HCT116 (cell line): ENCODE data around the gene RC3H1. TPM values are rescaled to one million over a fixed set of nuclear protein-coding genes. Genes with fewer than 3 reads are reported as not detected.

Source experiments
- ATAC-seq: fragments of 200-7000 bp; cut with Tn5 transposase; 2 replicates; pipeline ENCODE4 v1.9.1; 2020; ENCODE audit warnings: mild to moderate bottlenecking, moderate library complexity
- BruUV-seq: library from RNA; stranded (reverse); fragments of 400-500 nt; replicated peaks from 2 replicates; lab custom pipeline; 2021; lab: Mats Ljungman, UMichigan
- CTCF ChIA-PET: fragments of 300-600 bp; sonication (Branson Sonifier 250); formaldehyde crosslinking; loops from one replicate; lab custom pipeline; 2021; ENCODE audit warnings: antibody characterized with exemption; lab: Charles Lee
- POLR2A ChIA-PET: fragments of 300-600, 350-600 bp; sonication (Branson Sonifier 250); formaldehyde crosslinking; loops from one replicate; lab custom pipeline; 2021; ENCODE audit warnings: antibody characterized with exemption; lab: Charles Lee
- RAD21 ChIA-PET, 2 experiments: fragments of 300-600 bp; sonication (Branson Sonifier 250); formaldehyde crosslinking; loops; one replicate each; lab custom pipeline; 2023; ENCODE audit warnings: low total read pairs in 2 of 2; ENCODE audit not compliant: uncharacterized antibody in 2 of 2, unreplicated experiment in 2 of 2, low non-redundant PET in 1 of 2; lab: Charles Lee
- DNase-seq: peaks from one replicate; pipeline ENCODE4 v3.0.0-alpha.2; 2010; ENCODE audit warnings: low read depth, low spot score
- H2AFZ ChIP-seq: fragments of 200-600 bp; shearing (Covaris generic), sonication (generic); 2 replicates; pipeline ENCODE4 v1.6.1; 2017; ENCODE audit warnings: low read depth, mixed run types, mixed read lengths, antibody characterized with exemption, low read length; ENCODE audit not compliant: poor library complexity, severe bottlenecking
- H3K27ac ChIP-seq: 2 replicates; pipeline ENCODE4 v1.5.1; 2012; ENCODE audit warnings: low read depth, low read length
- H3K27me3 ChIP-seq: fragments of 200-600 bp; sonication (generic); 2 replicates; pipeline ENCODE4 v1.6.1; 2016; ENCODE audit warnings: mixed run types, low read length, mixed read lengths; ENCODE audit not compliant: insufficient read depth
- H3K36me3 ChIP-seq, 2 experiments: fragments of 200-500 bp in 1 of 2; fragments of 200-600 bp in 1 of 2; sonication (Bioruptor generic) in 1 of 2; sonication (generic) in 1 of 2; 2 replicates each; pipeline versions ENCODE4 v1.5.1 to v1.6.1; 2014 to 2016; ENCODE audit warnings: low read length in 2 of 2, inconsistent platforms in 1 of 2, mixed read lengths in 1 of 2, mixed run types in 1 of 2; ENCODE audit not compliant: insufficient read depth in 2 of 2, control insufficient read depth in 1 of 2
- H3K4me1 ChIP-seq, 2 experiments: fragments of 200-600 bp in 1 of 2; sonication (generic) in 1 of 2; 2 replicates each; pipeline versions ENCODE4 v1.5.1 to v1.6.1; 2012 to 2017; ENCODE audit warnings: low read length in 2 of 2, inconsistent platforms in 1 of 2, mild to moderate bottlenecking in 1 of 2, mixed read lengths in 1 of 2, mixed run types in 1 of 2, moderate library complexity in 1 of 2; ENCODE audit not compliant: insufficient read depth in 2 of 2, control insufficient read depth in 1 of 2
- H3K4me2 ChIP-seq: fragments of 200-600 bp; sonication (generic); 2 replicates; pipeline ENCODE4 v1.6.1; 2017; ENCODE audit warnings: mixed run types, low read length, mixed read lengths
- H3K4me3 ChIP-seq, 2 experiments: fragments of 200-600 bp in 1 of 2; sonication (generic) in 1 of 2; replicated peaks in 1 of 2; 2 replicates each; pipeline ENCODE4 v1.5.1; 2011 to 2016; ENCODE audit warnings: low read length in 2 of 2, control low read depth in 1 of 2, low read depth in 1 of 2, mild to moderate bottlenecking in 1 of 2, mixed read lengths in 1 of 2, mixed run types in 1 of 2
- H3K79me2 ChIP-seq: fragments of 200-600 bp; sonication (generic); 2 replicates; pipeline ENCODE4 v1.6.1; 2017; ENCODE audit warnings: mild to moderate bottlenecking, mixed run types, low read length, moderate library complexity, mixed read lengths; ENCODE audit not compliant: insufficient read depth
- H3K9ac ChIP-seq: fragments of 200-600 bp; sonication (generic); 2 replicates; pipeline ENCODE4 v1.6.1; 2016; ENCODE audit warnings: low read length, mixed read lengths
- H3K9me2 ChIP-seq: fragments of 200-600 bp; sonication (generic), shearing (Covaris generic); 2 replicates; pipeline ENCODE4 v1.6.1; 2017; ENCODE audit warnings: mixed run types, mild to moderate bottlenecking, moderate library complexity; ENCODE audit not compliant: insufficient read depth
- H3K9me3 ChIP-seq, 2 experiments: fragments of 200-500 bp in 1 of 2; fragments of 200-600 bp in 1 of 2; sonication (Bioruptor generic) in 1 of 2; sonication (generic) in 1 of 2; 2 replicates each; pipeline ENCODE4 v1.6.1; 2014 to 2017; ENCODE audit warnings: low read length in 2 of 2, mixed read lengths in 2 of 2, inconsistent platforms in 1 of 2, low read depth in 1 of 2, mild to moderate bottlenecking in 1 of 2, mixed run types in 1 of 2, moderate library complexity in 1 of 2; ENCODE audit not compliant: control insufficient read depth in 1 of 2, insufficient read depth in 1 of 2
- H4K20me1 ChIP-seq: fragments of 200-600 bp; sonication (generic), shearing (Covaris generic); 2 replicates; pipeline ENCODE4 v1.6.1; 2017; ENCODE audit warnings: mixed run types, mild to moderate bottlenecking, moderate library complexity; ENCODE audit not compliant: insufficient read depth
- CBX3 ChIP-seq: IDR thresholded peaks from 2 replicates; pipeline ENCODE4 v1.6.1; 2012; ENCODE audit warnings: low read depth
- CEBPB ChIP-seq: IDR thresholded peaks from 2 replicates; pipeline ENCODE4 v1.6.1; 2012; ENCODE audit warnings: low read depth
- ELF1 ChIP-seq: IDR thresholded peaks from 2 replicates; pipeline ENCODE4 v1.6.1; 2012; ENCODE audit warnings: low read depth, borderline replicate concordance
- EZH2phosphoT487 ChIP-seq: fragments of 200-600 bp; IDR thresholded peaks from 2 replicates; pipeline ENCODE4 v1.6.1; 2018; ENCODE audit warnings: antibody characterized with exemption, borderline replicate concordance
- FOSL1 ChIP-seq: IDR thresholded peaks from 2 replicates; pipeline ENCODE4 v1.6.1; 2012; ENCODE audit warnings: low read depth
- JUND ChIP-seq: IDR thresholded peaks from 2 replicates; pipeline ENCODE4 v1.6.1; 2012
- RAD21 ChIP-seq: IDR thresholded peaks from 2 replicates; pipeline ENCODE4 v1.6.1; 2012; ENCODE audit warnings: low read depth, mild to moderate bottlenecking
- SIN3A ChIP-seq: IDR thresholded peaks from 2 replicates; pipeline ENCODE4 v1.6.1; 2012; ENCODE audit warnings: low read depth
- SP1 ChIP-seq: IDR thresholded peaks from 2 replicates; pipeline ENCODE4 v1.6.1; 2012; ENCODE audit warnings: low read depth
- SRF ChIP-seq: IDR thresholded peaks from 2 replicates; pipeline ENCODE4 v1.6.1; 2012; ENCODE audit warnings: low read depth
- YY1 ChIP-seq: IDR thresholded peaks from 2 replicates; pipeline ENCODE4 v1.6.1; 2011; ENCODE audit warnings: low read length, low read depth, moderate library complexity, mild to moderate bottlenecking; ENCODE audit not compliant: insufficient replicate concordance; ENCODE audit errors: extremely low read depth
- ZFX ChIP-seq: fragments of 450-650 bp; IDR thresholded peaks from 2 replicates; pipeline ENCODE4 v1.6.1; 2017
- intact Hi-C: fragments of 100-400 bp; cut with micrococcal nuclease; formaldehyde crosslinking; loops from 2 replicates; pipeline ENCODE4 v1.10.0; 2022
- total RNA-seq: library from RNA; stranded (reverse); gene quantifications from one replicate; pipeline ENCODE4 v1.2.1, GENCODE V29; 2021; ENCODE audit not compliant: unreplicated experiment
- TF ChIP-seq, protein P1 (sequence below): IDR thresholded peaks from 2 replicates; pipeline ENCODE4 v1.6.1; 2011; ENCODE audit warnings: mild to moderate bottlenecking, low read length, moderate library complexity; ENCODE audit not compliant: insufficient replicate concordance; ENCODE audit errors: extremely low read depth
- TF ChIP-seq, protein P2 (sequence below): IDR thresholded peaks from 2 replicates; pipeline ENCODE4 v1.6.1; 2012; ENCODE audit warnings: low read depth

The RC3H1 gene
- total RNA-seq, 1 experiment from 2014 or later: 23.6 TPM

DNA sequence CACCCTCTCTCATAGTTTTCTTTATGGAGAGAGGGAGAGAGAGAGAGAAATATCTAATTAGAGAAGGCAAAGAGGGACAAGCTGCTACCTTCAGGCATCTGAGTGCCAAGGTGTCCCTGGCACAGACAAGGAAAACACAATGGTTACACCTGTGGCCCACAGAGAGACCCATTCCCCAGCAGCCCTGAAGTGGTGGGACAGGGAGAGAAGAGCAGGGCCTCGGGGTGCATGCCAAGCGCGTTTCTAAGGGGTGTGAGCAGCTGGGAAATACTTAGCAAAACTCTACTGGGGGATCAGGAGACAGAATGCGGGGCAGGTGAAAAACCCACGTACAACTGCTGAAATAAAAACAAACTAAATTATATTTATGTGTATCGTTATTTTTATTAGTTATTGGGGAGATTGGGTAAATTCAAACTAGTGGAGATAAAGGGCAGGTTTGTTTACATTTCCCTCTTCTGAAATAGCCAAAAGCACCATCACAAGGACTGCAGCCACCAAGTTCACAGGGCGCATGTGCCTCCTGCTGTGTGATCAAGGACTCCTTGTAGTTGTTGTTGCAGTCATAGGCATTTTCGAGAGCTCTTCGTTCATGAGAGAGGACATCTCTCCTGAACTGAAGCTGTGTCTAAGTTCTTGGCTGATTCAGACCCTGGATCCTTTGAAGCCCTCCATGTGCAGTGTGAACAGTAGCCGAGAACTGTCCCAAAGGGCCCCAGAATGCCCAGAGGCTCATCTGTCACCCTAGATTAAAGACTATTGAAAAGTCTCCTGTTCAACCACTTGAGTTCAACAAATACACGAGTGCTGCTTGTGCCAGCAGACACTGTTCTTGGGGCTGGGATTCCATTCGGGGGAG lies 104.3 kb downstream of the RC3H1 start:
- Histone ChIP-seq H3K79me2 (no peaks in the 10 kb centered on the region), H3K4me2 (no peak overlapping the region), H3K27me3 (no peaks in the 10 kb centered on the region), H4K20me1 (no peaks in the 10 kb centered on the region), H2AFZ (no peak overlapping the region), H3K4me3 (no peak overlapping the region), H3K9me3 (no peaks in the 10 kb centered on the region), H3K9ac (no peak overlapping the region), H3K36me3 (no peaks in the 10 kb centered on the region), H3K4me1 (no peaks in the 10 kb centered on the region), H3K9me2 (no peaks in the 10 kb centered on the region), H3K27ac (no peak overlapping the region)
- no TSS peak for BruUV-seq
- ChIA-PET RAD21 (no interaction called here), POLR2A (no interaction called here), CTCF (no interaction called here)
- intact Hi-C loops: no loop called here
- no peak for ATAC-seq
- TF ChIP-seq EZH2phosphoT487 (no peak), ZFX (no peak), FOSL1 (no peak)
- DNase-seq: no peak

DNA sequence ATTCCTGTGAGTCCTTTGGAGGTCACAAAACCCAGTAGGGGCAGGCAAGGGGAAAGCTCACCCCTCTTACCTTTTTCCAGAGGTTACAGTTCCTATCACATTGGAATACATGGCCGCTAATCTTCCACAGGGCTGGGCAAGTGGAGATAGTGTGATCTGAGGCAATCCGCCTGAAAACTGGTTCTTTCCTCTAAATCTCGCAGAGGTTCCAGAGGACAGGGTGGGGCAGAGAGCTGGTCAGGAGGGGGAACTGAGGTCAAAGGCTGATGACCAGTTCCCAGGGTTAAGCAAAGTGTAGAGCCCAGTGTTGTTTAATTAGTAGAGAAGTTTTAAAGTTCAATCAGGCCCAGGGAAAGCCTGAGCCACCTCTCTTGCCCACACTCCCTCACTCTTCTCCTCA lies 105.0 kb downstream of the RC3H1 start, which contains the start of gene SERPINC1:
Gene SERPINC1 (minus strand): TSS at position 179 of the 400 bp plus-strand sequence. CDS start 68 bp downstream, at position 111.
- Histone ChIP-seq H3K4me1 (no peaks in the 10 kb centered on the region), H3K9me2 (no peaks in the 10 kb centered on the region), H2AFZ (no peak within 1 kb of the TSS), H4K20me1 (no peaks in the 10 kb centered on the region), H3K79me2 (no peaks in the 10 kb centered on the region), H3K4me2 (no peak within 1 kb of the TSS), H3K36me3 (no peaks in the 10 kb centered on the region), H3K4me3 (no peak within 1 kb of the TSS), H3K27ac (no peak within 1 kb of the TSS), H3K9ac (no peak within 1 kb of the TSS), H3K9me3 (no peaks in the 10 kb centered on the region), H3K27me3 (no peaks in the 10 kb centered on the region)
- ChIA-PET RAD21 (no interaction called here), CTCF (no interaction called here), POLR2A (no interaction called here)
- BruUV-seq: no TSS peak
- DNase-seq (no peak), ATAC-seq (no peak)
- intact Hi-C loops: no loop called here
- TF ChIP-seq, protein P1, sequence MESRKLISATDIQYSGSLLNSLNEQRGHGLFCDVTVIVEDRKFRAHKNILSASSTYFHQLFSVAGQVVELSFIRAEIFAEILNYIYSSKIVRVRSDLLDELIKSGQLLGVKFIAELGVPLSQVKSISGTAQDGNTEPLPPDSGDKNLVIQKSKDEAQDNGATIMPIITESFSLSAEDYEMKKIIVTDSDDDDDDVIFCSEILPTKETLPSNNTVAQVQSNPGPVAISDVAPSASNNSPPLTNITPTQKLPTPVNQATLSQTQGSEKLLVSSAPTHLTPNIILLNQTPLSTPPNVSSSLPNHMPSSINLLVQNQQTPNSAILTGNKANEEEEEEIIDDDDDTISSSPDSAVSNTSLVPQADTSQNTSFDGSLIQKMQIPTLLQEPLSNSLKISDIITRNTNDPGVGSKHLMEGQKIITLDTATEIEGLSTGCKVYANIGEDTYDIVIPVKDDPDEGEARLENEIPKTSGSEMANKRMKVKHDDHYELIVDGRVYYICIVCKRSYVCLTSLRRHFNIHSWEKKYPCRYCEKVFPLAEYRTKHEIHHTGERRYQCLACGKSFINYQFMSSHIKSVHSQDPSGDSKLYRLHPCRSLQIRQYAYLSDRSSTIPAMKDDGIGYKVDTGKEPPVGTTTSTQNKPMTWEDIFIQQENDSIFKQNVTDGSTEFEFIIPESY: no peak
- TF ChIP-seq CBX3 (no peak), JUND (no peak), SP1 (no peak), SIN3A (no peak), SRF (no peak), RAD21 (no peak), EZH2phosphoT487 (no peak), YY1 (no peak), CEBPB (no peak), ELF1 (no peak)
- TF ChIP-seq, protein P2, sequence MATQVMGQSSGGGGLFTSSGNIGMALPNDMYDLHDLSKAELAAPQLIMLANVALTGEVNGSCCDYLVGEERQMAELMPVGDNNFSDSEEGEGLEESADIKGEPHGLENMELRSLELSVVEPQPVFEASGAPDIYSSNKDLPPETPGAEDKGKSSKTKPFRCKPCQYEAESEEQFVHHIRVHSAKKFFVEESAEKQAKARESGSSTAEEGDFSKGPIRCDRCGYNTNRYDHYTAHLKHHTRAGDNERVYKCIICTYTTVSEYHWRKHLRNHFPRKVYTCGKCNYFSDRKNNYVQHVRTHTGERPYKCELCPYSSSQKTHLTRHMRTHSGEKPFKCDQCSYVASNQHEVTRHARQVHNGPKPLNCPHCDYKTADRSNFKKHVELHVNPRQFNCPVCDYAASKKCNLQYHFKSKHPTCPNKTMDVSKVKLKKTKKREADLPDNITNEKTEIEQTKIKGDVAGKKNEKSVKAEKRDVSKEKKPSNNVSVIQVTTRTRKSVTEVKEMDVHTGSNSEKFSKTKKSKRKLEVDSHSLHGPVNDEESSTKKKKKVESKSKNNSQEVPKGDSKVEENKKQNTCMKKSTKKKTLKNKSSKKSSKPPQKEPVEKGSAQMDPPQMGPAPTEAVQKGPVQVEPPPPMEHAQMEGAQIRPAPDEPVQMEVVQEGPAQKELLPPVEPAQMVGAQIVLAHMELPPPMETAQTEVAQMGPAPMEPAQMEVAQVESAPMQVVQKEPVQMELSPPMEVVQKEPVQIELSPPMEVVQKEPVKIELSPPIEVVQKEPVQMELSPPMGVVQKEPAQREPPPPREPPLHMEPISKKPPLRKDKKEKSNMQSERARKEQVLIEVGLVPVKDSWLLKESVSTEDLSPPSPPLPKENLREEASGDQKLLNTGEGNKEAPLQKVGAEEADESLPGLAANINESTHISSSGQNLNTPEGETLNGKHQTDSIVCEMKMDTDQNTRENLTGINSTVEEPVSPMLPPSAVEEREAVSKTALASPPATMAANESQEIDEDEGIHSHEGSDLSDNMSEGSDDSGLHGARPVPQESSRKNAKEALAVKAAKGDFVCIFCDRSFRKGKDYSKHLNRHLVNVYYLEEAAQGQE: no peak
